A673 (cell line): ENCODE results near the gene NLGN1. TPM values are rescaled to one million over a fixed set of nuclear protein-coding genes. Genes with fewer than 3 reads are reported as not detected.

ENCODE experiments used
- BruUV-seq: library from RNA; stranded (reverse); fragments of 400-500 nt; replicated peaks from 2 replicates; lab custom pipeline; 2021; lab: Mats Ljungman, UMichigan
- CTCF ChIA-PET: fragments of 300-600 bp; sonication (Branson Sonifier 250); formaldehyde crosslinking; loops from one replicate; lab custom pipeline; 2022; ENCODE audit warnings: antibody characterized with exemption; lab: Charles Lee
- POLR2A ChIA-PET: fragments of 300-600 bp; sonication (Branson Sonifier 250); formaldehyde crosslinking; loops from one replicate; lab custom pipeline; 2022; ENCODE audit warnings: antibody characterized with exemption; ENCODE audit not compliant: low non-redundant PET; lab: Charles Lee
- DNase-seq: peaks from one replicate; pipeline ENCODE4 v3.0.0-alpha.2; 2015; ENCODE audit warnings: low spot score
- H3K27ac ChIP-seq: fragments of 200-600 bp; sonication (generic); 2 replicates; pipeline ENCODE4 v1.5.1; 2016; ENCODE audit warnings: mixed run types, low read depth, mild to moderate bottlenecking, mixed read lengths, antibody characterized with exemption, low read length; ENCODE audit not compliant: poor library complexity, severe bottlenecking
- H3K27me3 ChIP-seq: fragments of 200-600 bp; sonication (generic); replicated peaks from 2 replicates; pipeline ENCODE4 v1.6.1; 2017; ENCODE audit warnings: mixed run types, low read depth, mild to moderate bottlenecking, mixed read lengths, antibody characterized with exemption, low read length; ENCODE audit not compliant: insufficient read depth, poor library complexity
- H3K36me3 ChIP-seq: fragments of 200-600 bp; sonication (generic); 2 replicates; pipeline ENCODE4 v1.6.1; 2016; ENCODE audit warnings: mixed run types, mild to moderate bottlenecking, mixed read lengths, antibody characterized with exemption, low read length; ENCODE audit not compliant: insufficient read depth, poor library complexity, severe bottlenecking
- H3K4me1 ChIP-seq: fragments of 200-600 bp; sonication (generic); 2 replicates; pipeline ENCODE4 v1.6.1; 2017; ENCODE audit warnings: mixed run types, mild to moderate bottlenecking, mixed read lengths, antibody characterized with exemption, low read length; ENCODE audit not compliant: insufficient read depth, poor library complexity, severe bottlenecking
- H3K4me3 ChIP-seq: fragments of 200-600 bp; sonication (generic); 2 replicates; pipeline ENCODE4 v1.5.1; 2016; ENCODE audit warnings: low read depth, mixed run types, mild to moderate bottlenecking, mixed read lengths, low read length; ENCODE audit not compliant: poor library complexity, severe bottlenecking
- H3K9me3 ChIP-seq: fragments of 200-600 bp; sonication (generic); 2 replicates; pipeline ENCODE4 v1.6.1; 2016; ENCODE audit warnings: mixed run types, low read depth, mild to moderate bottlenecking, mixed read lengths, antibody characterized with exemption, low read length; ENCODE audit not compliant: poor library complexity, severe bottlenecking
- CTCF ChIP-seq: fragments of 300-800, 200-600 bp; sonication (generic); conservative IDR thresholded peaks from 2 replicates; pipeline ENCODE4 v1.5.1; 2017; ENCODE audit warnings: low read depth, mild to moderate bottlenecking, antibody characterized with exemption, low read length, moderate library complexity, mixed read lengths
- EZH2 ChIP-seq: fragments of 200-600 bp; sonication (generic); IDR thresholded peaks from 2 replicates; pipeline ENCODE4 v1.6.1; 2017; ENCODE audit warnings: borderline replicate concordance, low read depth, mild to moderate bottlenecking, mixed read lengths, antibody characterized with exemption, low read length; ENCODE audit not compliant: poor library complexity, severe bottlenecking
- intact Hi-C: fragments of 100-400 bp; cut with micrococcal nuclease; formaldehyde crosslinking; loops from one replicate; pipeline ENCODE4 v1.10.0; 2022; ENCODE audit not compliant: unreplicated experiment
- total RNA-seq: library from RNA; stranded (reverse); gene quantifications from 2 replicates; pipeline ENCODE4 v1.2.3, GENCODE V29; 2021

NLGN1 gene
- total RNA-seq, 1 experiment from 2014 or later = 0.39 TPM

- no peaks in the 10 kb centered on the region for H3K9me3 ChIP-seq
- TF ChIP-seq EZH2 (no peak), CTCF (no peak)
- no peaks in the 10 kb centered on the region for H3K36me3 ChIP-seq
- BruUV-seq = no TSS peak
- no peak for DNase-seq
- POLR2A ChIA-PET = no interaction called here
- no peaks in the 10 kb centered on the region for H3K4me1 ChIP-seq
- intact Hi-C loops = loop anchor here (2.0 kb wide), 1 partner anchor 142 kb away; no protein-coding TSS in a partner anchor
- H3K4me3 ChIP-seq = no peak overlapping the region
- H3K27ac ChIP-seq = no peak overlapping the region
- CTCF ChIA-PET = no interaction called here
- no peaks in the 10 kb centered on the region for H3K27me3 ChIP-seq
Observed at GRCh38 chr3:173410436-173410835, 12.9 kb downstream of the NLGN1 start.

GRCh38 chr3:173410849-173411248 lies 13.3 kb downstream of the NLGN1 start:
- intact Hi-C loops = loop anchor here (2.0 kb wide), 1 partner anchor 142 kb away; no protein-coding TSS in a partner anchor
- Histone ChIP-seq H3K27ac (no peak overlapping the region), H3K36me3 (no peaks in the 10 kb centered on the region), H3K9me3 (no peaks in the 10 kb centered on the region), H3K27me3 (no peaks in the 10 kb centered on the region), H3K4me3 (no peak overlapping the region), H3K4me1 (no peaks in the 10 kb centered on the region)
- DNase-seq = peak; percentile 22
- CTCF ChIA-PET = interaction anchor here (1.3 kb wide), 1 partner anchor 143 kb away, joined by 7 read pairs; no protein-coding TSS in a partner anchor
- no TSS peak for BruUV-seq
- POLR2A ChIA-PET = no interaction called here
- TF ChIP-seq EZH2 = no peak
- TF ChIP-seq CTCF = no peak

- no peak overlapping the region for H3K27ac ChIP-seq
- H3K36me3 ChIP-seq = no peaks in the 10 kb centered on the region
- ChIA-PET CTCF (interaction anchor here (0.6 to 1.3 kb wide), 2 partner anchors 21 to 142 kb away, joined by 4 to 7 read pairs; no protein-coding TSS in a partner anchor), POLR2A (no interaction called here)
- intact Hi-C loops = loop anchor here (2.0 kb wide), 1 partner anchor 141 kb away; no protein-coding TSS in a partner anchor
- DNase-seq = peak; percentile 52
- no peak overlapping the region for H3K4me3 ChIP-seq
- H3K9me3 ChIP-seq = no peaks in the 10 kb centered on the region
- no peaks in the 10 kb centered on the region for H3K4me1 ChIP-seq
- H3K27me3 ChIP-seq = no peaks in the 10 kb centered on the region
- BruUV-seq = no TSS peak
- TF ChIP-seq EZH2 (no peak), CTCF (peak; percentile 66)
Observed at GRCh38 chr3:173411375-173411973, 13.9 kb downstream of the NLGN1 start.
